GM21737 (cell line): ENCODE results near the gene ARHGAP5.
A peak's percentile ranks its signal among the peaks of the same experiment; 100 is the strongest.

Source experiments
- ATAC-seq: cut with Tn5 transposase; IDR thresholded peaks from one replicate; pipeline ENCODE4 v1.9.1; 2021; ENCODE audit warnings: mild to moderate bottlenecking, moderate library complexity; ENCODE audit not compliant: unreplicated experiment

Gene ARHGAP5

GRCh38 chr14:32166924-32167323 is 89.8 kb downstream of the ARHGAP5 start:
- ATAC-seq = no peak

GRCh38 chr14:32167907-32168306 is 90.8 kb downstream of the ARHGAP5 start:
- no peak for ATAC-seq

- ATAC-seq = no peak
These were observed 92.1 kb downstream of the ARHGAP5 start for GRCh38 chr14:32169191-32169590.

GRCh38 chr14:32171469-32171868 is 94.4 kb downstream of the ARHGAP5 start:
- no peak for ATAC-seq

- ATAC-seq = no peak
These were observed 106.3 kb downstream of the ARHGAP5 start for GRCh38 chr14:32183151-32184058.

- ATAC-seq = no peak
These were observed 108.0 kb downstream of the ARHGAP5 start for GRCh38 chr14:32185097-32185496.

GRCh38 chr14:32186248-32186647 is 109.1 kb downstream of the ARHGAP5 start:
- no peak for ATAC-seq

GRCh38 chr14:32189811-32190210 is 112.7 kb downstream of the ARHGAP5 start:
- ATAC-seq = no peak

- ATAC-seq = no peak
These were observed 113.6 kb downstream of the ARHGAP5 start for GRCh38 chr14:32190673-32191072.

GRCh38 chr14:32192712-32193373 is 115.7 kb downstream of the ARHGAP5 start:
- ATAC-seq = no peak

- no peak for ATAC-seq
These were observed 116.4 kb downstream of the ARHGAP5 start for GRCh38 chr14:32193532-32193931.

GRCh38 chr14:32195636-32196035 is 118.5 kb downstream of the ARHGAP5 start:
- ATAC-seq = no peak

- no peak for ATAC-seq
These were observed 120.8 kb downstream of the ARHGAP5 start for GRCh38 chr14:32197919-32198318.

GRCh38 chr14:32200368-32201192 is 123.5 kb downstream of the ARHGAP5 start:
- ATAC-seq = no peak

GRCh38 chr14:32201193-32201815 is 124.2 kb downstream of the ARHGAP5 start:
- peak; percentile 58 for ATAC-seq

- no peak for ATAC-seq
These were observed 124.8 kb downstream of the ARHGAP5 start, which contains the start of gene RNU6-7 for GRCh38 chr14:32201816-32202490. RNU6-7 (plus strand) TSS chr14:32202045.

- ATAC-seq = no peak
These were observed 125.4 kb downstream of the ARHGAP5 start for GRCh38 chr14:32202491-32202997.

GRCh38 chr14:32202998-32203882 is 126.1 kb downstream of the ARHGAP5 start, which contains the start of gene RNU6-8:
RNU6-8 (minus strand) TSS chr14:32203269.
- peak; percentile 62 for ATAC-seq

GRCh38 chr14:32203928-32204357 is 126.8 kb downstream of the ARHGAP5 start:
- ATAC-seq = no peak
